Embryonic facial prominence (tissue), 1 donor: Measurements from ENCODE around the gene TRPM3.

Experiments used
- DNase-seq: peaks from one replicate; pipeline ENCODE4 v3.0.0-alpha.2; 2016; ENCODE audit errors: extremely low spot score

TRPM3 gene

DNA sequence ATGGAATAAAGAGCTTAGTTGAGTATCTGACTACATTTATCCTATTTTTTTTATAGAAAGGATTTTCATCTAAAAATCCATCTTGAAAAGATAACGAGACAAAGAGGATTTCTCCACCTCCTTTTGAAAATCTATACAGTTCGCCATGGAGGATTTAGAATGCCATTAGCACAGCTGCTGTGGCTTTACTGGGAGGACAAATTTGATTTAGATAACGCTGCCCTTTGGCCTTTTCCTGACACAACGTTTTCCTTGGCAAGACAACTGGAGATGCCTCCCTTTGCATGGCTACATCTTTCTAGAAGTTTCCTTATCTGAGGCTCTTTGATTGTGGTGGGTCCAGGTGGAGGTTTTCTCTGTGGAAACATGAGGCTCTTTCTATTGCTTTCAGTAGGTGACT lies 560.3 kb downstream of the TRPM3 start:
- no peak for DNase-seq

DNA sequence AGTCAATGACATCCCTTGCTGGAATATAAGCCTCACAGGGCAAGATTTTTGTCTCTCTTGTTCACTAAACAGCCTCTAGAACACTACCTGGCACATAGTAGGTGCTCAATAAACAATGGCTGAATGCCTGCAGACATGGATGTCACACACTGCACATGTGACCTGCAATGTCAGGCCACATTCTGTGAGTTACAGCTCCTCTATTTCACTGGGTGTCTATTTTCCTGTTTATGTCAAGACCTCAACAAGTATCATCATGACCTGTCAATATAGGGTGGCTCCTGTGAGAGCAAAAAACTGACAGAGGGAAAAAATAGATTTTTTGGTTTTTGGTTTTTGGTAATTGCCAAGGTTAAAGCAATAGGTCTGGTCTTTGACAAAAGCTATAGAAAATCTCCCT lies 562.3 kb downstream of the TRPM3 start:
- no peak for DNase-seq

DNA sequence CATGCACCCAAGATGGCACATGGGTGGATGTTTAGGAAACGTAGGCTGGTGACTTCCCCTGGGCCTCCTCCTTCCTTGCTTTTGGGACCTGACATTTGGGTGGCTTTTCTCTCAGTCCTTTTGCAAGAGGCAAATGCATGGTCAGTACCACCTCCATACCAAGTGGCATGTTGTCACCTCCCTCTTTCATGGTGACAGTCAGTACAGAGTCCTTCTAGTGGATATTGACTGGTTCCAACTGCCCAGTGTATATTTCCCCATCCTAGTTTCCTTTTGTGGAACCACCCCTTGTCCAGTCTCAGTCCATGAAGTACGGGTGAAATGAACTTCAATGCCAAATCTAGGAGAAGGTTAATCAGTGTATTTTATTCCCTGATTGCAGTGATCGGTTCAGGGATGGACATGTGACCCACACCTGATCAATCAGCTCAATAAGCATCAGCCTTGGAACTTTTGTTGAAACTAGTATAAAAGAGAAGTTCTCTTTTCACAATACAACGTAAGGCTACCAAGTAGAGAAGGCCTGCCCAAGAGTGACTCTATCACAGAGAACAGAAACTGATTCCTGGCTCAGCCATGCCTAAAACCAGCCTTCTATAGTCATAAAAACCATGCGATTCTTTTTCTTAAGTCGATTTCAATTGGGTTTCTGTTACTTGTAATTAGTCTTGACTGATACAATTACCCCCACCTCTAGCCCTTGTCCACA lies 563.6 kb downstream of the TRPM3 start:
- DNase-seq, result no peak

DNA sequence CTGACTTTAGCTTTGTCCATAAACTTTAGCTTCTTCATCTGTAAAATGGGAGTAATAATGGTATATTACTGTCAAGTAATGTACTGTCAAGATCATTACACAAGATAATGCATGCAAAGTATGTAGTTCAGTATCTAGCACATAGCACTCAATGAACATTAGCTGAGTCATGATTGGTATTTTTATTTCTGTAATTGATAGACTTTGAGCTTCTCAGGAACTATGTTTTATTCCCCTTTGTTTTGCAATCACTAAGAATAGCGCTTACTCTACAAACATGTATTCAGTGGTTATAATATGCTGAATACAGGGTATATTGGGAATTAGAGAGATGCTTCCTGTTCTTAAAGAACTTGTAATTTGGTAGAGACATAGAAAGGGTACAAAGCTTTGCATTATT lies 564.6 kb downstream of the TRPM3 start:
- no peak for DNase-seq

DNA sequence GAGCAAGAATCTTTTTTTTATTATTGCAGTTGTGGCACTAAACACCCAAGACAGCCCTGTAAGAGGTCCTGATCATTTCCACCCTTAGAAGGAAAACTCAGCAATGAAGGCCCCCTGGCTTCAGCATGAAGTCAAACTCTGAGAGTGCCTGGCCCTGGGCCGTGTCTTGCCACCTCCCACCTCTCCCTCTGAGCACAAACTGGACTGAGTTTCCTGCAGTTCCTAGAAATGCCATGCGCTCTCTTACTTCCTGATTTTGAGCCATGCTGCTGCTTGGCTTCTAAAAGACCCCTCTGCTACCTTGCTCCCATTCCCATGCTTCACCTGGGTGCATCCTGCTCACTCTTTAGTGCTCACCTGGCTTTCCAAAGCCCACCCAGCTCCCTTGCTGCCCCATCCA lies 566.5 kb downstream of the TRPM3 start:
- no peak for DNase-seq

DNA sequence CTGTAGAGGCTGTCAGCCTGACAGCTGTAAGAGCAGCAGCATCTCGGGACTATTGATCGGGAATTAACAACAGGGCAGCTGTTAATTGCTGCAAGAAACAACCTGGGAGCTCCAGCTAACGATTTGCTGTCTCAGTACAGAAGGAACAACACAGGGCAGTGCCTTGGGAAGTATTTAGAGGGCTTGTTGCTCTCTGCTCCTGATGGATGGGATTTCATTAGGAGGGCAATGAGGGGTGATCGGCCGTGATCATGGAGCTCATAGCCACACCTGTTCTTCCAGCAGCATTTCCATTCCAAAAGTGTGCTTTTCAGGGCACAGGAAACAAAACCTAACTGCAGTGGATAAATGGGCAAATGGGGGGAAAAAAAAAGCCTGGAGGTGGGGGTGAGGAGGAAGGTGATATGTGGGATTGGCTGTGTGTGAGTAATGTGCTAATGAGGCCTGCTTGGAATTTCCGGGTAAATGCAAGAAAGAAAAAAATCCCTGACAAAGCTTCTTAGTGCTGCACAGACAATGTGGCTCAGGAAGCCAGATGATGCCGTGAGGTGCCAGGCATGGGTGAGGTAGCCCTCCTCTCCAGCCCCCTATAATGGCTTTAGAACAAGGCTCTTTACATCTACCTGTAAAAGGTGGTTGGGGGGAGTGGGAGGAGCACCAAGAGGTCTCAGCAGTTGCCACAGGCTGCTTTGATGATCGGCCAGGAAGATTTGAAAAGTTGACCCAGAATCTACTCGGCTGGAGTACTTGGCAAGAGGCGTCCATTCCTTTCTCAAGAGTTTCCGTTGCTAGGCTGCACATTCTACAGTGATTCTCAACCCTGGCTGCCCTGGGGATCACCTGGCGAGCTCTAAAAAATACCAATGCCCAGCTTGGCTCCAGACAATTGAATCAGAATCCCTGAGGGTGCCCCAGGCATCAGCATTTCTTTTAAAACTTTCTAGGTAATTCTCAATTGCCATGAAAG lies 567.4 kb downstream of the TRPM3 start:
- DNase-seq, result no peak

DNA sequence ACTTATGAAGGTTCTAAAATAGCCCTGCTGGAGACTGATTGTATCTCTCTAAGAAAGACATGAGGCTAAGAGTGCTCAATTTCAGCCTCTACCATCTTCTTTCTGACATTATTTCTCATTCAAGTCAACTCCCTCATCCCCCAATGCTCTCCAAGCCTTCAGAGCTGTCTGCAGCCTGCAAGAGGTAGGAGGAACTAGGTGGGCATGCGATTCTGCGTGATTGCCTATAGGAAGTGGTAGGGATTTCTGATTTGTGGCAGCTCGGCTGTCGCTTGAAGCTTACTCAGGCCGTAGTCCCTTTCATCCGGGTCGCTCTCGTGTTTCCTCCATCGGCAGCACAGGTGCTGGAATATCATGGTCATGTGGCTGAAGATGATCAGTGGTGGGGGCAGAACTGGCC lies 568.9 kb downstream of the TRPM3 start:
- no peak for DNase-seq

DNA sequence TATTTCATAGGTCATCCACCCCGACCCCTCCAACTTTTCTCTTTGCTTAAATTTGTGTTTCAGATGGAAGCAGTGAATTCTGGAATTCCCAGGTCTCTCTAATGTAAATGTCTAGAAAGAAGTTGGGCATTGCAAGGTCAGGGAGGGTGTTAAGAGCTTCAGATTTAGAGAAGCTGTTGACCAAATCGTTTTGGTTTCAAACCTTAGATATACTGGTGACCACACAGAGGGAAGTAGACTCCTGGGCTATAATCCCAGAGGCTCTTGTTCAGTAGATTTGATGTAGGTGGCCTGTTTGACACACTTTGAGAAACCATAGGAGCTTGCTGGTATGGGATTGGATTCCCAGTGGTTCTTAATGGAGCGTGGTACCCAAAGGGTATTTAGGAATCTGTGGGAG lies 569.6 kb downstream of the TRPM3 start:
- no peak for DNase-seq

DNA sequence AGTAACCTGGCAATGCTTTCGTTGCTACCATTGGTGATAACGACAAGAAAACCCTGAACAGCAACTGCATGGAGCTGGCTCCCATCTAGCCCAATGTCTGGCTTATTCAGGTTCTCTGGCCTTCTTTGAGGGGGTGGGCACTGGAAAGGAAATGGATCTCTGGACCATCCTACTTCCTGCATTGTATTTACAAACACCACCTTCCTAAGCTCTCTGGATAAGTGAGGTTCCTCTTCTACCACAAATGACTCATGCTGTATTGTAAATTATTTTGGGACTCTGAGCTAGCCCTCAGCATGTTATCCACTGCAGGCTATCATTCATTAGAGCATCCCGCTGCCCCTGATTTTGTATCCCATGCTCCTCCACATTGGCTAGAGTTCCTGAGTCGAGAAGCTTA lies 570.0 kb downstream of the TRPM3 start:
- DNase-seq, result no peak

DNA sequence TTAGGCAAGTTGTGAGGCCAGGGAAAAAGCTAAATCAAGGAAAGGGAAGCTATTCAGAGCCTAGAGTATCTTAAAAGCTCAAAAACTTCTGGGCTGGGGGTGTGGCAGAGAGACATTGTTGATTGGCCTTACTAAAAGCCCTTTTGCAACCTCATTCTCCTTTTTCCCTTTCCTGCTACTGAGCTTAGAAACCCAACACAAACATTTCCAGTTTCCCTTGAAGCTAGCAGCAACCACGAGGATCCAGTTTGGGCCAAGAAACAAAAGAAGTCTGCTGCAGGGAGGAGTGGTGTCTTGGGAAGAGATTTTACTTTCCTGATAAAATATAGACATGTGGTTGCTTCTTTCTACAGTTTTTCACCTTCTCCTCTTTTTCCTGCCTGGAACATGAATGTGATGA lies 571.5 kb downstream of the TRPM3 start:
- no peak for DNase-seq

DNA sequence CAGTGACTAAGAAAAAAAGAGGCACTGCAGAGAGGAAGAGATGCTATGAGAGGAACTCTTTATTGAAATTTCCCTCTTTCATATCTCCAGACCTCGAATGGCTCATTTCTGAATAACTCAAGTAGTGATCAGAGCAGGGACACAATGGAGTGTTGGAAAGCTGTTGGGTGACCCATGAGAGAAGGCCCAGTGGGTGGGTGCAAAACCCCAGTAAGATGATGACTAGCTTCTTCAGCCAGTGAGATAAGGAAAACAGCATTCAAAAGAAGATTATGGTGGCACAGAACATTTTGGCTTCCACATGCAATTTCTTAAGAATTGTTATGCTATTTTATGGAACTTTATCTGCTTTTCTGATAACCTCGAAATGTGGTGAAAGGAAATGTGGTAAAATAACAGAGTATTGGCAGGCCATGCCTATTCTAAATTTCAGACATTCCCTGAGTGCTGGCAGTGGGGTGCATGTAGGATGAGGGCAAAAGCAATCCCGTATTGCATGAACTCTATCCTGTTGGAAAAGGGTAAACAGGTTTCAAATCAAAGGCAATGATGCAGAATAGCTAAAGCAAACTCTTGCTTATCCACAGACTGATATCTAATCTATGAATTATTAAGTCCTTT lies 579.0 kb downstream of the TRPM3 start:
- no peak for DNase-seq

DNA sequence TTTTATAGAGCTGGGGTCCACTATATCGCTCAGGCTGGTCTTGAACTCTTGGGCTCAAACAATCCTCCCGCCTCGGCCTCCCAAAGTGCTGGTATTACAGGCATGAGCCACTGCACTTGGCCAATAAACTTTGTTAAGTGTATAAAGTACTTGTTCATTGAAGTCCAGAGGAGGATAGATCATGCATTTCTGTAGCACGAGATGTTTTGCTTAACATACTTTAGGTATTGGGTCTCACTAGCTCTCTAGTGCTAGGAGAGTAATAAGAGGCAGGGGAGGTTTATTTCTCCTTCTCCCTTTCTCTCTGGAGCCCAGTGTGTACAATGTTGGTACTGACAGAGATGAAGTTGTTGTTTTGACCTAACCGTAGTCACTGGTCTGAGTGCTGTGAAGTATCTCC lies 581.4 kb downstream of the TRPM3 start:
- no peak for DNase-seq

DNA sequence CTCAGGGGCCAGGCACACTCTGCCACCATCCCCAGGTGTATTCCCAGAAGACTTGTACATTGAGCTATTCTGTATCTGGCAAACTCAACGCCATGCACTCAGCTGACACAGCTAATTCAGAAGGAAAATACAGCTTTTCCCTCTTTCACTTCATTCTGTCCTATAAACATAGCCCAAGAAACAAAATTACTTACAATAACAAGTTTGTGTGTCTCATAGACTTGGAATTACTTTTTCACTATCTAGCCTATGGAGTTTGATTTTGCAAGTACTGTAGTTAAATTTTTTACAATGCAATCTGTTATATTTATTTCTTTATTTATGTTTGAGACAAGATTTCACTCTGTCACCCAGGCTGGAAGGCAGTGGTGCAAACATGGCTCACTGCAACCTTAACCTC lies 581.9 kb downstream of the TRPM3 start:
- no peak for DNase-seq

DNA sequence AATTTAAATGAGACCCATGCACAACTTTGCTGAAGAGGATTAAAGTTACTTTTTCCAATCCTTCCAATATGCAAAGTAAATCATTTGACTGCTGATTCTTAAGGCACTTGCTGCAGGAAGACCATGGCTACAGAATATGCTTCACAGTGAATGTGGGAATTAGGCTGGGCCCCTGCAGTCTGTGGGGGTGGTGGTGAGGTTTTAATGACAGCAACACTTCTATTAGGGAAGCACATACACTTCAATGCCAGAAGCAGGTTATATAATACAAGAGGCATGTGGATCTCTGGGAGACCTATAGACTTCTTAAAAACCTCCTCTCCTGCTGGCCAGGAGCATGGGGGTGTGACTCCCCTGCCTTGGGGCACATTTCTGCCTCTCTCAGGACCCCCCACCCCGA lies 582.4 kb downstream of the TRPM3 start:
- DNase-seq, result no peak

DNA sequence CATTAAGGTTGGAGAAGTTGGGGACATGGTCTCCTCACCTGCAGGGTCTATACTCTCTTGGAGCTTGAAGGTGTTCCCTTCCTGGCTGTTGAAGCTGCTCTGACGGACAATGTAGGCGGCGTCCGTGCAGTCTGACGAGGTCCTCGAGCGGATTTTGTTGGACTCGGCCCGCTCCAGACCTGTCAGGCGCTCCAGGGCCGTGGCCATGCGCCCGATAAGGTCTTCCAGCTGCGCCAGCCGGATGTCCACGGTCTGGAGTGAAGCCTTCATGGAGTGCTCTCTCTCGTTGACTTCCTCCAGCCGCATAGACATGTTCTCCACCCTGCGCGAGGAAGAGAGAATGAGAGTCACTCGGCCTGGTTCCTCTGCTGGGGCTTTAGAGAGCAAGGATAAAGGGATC lies 584.3 kb downstream of the TRPM3 start:
- DNase-seq, result no peak

DNA sequence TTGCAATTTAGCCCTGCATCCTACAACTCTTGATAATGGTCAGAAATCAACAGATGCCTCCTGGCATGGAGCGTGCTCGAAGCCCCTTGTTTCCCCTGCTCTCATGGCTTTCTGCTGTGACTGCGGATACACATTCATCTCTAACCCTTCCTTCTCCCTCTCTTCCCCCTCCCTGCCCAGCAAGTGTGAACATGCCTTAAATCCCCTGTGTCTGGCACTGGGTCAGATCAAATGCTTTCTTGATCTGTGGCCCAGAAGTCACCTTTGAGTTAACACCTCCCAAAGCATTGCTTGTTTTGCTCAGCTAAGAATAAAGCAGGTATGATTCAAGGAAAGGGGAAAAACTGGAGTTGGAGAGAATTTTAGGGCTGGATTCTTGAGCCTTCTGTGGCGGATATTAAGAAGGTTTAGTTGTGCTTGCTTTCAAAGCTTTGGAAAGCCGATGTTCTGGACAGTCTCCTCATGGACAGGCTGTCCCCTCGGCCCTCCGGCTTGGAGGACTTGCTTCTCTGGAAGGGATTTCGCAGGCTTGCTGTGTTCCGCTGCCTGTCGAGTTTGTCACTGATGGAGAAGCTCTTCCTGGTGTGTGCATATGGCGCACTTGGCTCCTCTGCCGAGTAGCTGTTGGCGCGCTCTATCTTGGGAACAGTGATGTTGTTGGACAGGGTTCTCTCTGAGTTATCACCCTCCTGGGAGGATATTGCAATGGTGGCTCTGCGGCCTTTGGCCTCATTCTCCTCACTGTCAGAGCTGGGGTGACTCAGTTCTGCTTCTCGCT lies 585.7 kb downstream of the TRPM3 start:
- no peak for DNase-seq

DNA sequence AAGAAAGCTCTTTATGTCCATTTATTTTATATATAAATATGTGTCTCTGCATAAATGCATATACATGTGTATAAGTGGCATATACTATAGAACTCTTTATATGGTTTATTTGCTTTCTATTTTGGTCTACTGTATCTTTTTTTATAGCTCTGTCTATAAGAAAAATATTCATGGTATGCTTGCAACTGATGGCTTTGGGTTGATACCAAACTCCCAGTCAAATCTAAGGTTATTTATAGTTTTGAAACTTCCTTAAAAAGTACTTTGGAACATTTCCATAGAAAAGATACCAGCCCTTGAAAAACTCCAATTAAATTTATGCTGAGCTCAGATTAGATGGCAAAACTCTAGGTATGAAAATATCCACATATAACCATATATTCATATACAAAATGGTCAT lies 587.0 kb downstream of the TRPM3 start:
- no peak for DNase-seq

DNA sequence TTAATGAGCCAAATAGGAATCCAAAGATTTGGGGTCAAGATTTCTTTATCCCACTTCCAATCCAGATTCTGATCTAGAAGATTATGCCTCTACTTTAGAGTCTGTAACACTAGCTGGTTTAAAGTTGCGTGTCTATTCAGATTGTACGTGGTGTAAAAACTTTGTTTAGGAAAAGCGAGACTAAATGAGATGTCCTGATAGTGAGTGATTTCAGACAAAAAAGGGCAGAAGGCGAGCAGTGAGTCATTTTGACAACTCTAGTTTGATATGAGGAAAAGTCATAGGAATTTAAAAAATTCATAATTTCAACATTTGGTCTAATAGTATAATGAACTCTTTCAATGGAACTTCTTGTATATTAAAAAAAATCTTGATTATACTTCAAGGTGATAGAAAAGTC lies 587.4 kb downstream of the TRPM3 start:
- no peak for DNase-seq

DNA sequence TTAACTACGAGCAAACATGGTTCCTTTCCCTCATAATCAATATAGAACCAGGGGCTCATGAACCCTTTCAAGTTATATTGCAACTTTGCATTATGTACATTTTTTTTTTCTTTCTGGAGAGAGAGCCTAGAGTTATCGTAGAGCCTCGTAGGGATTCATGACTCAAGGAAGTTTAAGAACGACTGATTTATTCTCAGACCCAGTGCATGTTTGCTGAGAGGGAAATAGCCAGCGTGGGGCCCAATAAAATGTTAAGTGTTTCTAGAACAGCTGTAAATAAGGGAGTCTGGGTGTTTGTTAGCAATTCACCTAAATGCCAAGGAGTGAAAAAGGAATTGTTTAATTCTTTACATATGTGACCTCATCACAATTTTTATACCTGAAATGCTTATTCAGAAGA lies 587.9 kb downstream of the TRPM3 start:
- DNase-seq, result no peak

DNA sequence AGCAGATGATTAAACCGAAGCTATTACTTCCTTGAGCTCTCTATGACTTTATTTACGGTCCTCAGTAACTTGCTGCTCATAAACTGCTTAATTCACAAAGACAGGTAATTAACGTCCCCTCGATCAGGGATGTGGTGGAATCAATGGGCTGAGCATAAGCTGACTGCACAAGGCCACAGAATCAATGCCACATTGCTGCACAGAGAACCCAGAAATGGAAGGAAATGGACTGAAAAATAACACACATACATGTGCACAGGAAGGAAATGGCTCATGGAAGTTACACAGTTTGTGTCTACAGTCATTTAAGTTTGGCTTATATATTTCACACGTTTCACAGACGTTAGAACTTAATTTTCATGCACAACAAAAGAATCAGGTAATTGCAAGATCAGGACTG lies 588.7 kb downstream of the TRPM3 start:
- no peak for DNase-seq

DNA sequence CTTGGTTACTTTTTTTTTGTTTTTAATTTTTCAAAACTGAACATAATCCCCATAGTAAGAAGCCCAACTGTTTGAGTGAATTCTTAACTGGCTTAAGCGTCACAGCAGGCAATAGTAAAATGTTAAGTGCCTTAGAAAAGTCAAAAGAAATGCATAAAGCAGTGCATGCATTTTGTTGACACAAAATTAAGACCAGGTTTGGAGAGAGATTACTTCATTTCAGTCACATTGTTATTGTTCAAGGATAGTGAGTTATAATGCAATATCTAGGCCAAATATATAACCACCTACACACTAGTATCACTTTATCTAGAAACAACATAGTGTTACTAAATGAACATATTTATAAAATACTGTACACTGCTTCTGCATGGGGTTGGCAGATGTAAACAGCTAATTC lies 590.1 kb downstream of the TRPM3 start:
- DNase-seq, result no peak

DNA sequence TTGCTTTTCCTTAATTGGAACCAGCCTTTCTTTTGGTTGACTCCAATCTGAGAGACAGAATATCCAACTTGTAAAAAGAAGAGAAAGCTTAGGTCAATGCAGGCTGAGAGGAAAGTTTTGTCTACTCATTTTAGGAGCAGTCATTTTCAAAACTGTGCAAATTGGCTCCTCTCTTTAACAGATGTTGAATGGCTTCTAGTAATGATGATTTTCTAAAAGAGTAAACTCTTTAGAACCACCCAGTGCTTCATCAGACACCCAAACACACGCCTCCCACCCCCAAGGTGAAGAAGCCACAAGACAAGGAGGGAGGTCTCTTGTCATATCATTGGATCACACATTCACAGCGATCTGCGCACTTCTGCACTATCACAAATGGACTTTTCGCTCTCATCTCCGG lies 590.7 kb downstream of the TRPM3 start:
- no peak for DNase-seq
